ENCODE results near the gene OR7G3. TPM values are rescaled to one million over a fixed set of nuclear protein-coding genes. Genes with fewer than 3 reads are reported as not detected.
A peak's percentile ranks its signal among the peaks of the same experiment; 100 is the strongest.

Gene OR7G3
- total RNA-seq (not detected), polyA plus RNA-seq (not detected), total RNA-seq (not detected)

DNA sequence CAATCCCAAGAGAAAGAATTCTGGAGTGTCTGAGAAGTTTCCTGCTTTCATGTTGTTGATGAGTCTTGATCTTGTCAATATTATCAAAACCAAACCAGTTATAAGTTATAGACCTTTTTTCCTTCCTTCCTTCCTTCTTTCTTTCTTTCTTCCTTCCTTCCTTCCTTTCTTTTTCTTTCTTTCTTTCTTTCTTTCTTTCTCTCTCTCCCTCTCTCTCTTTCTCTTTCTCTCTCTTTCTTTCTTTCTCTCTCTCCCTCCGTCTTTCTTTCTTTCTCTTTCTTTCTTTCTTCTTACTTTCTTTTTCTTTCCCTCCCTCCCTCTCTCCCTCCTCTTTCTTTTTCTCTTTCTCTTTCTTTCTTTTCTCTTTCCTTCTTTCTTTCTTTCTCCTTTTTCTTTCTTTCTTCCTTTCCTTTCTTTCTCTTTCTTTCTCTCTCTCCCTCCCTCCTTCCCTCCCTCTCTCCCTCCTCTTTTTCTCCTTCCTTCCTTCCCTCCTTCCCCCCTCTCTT, at the start of gene OR7G3:
Gene OR7G3, minus strand, starts transcription at position 51 of the 506 bp plus-strand sequence. Its CDS starts 0 bp downstream, at position 51.
- Histone ChIP-seq H3K4me1 (ENCODE audit: control insufficient read depth in 2 of 2, insufficient read depth in 2 of 2, low read length in 2 of 2) (no peaks in the 10 kb centered on the region), H3K36me3 (ENCODE audit: control insufficient read depth in 2 of 3, insufficient read depth in 3 of 3, low read length in 3 of 3) (no peaks in the 10 kb centered on the region), H3K27ac (ENCODE audit: low read depth, low read length) (no peak within 1 kb of the TSS), H3K27me3 (ENCODE audit: control insufficient read depth in 2 of 2, insufficient read depth in 2 of 2, low read length in 2 of 2) (no peaks in the 10 kb centered on the region), H3K4me3 (ENCODE audit: low read length) (no peak within 1 kb of the TSS), H3K9me3 (ENCODE audit: control insufficient read depth in 2 of 3, low read length in 3 of 3) (no peaks in the 10 kb centered on the region)
- ChIA-PET POLR2A (no interaction called here), CTCF (no interaction called here)
- H3K36me3 Mint-ChIP-seq, result peaks cover 0 to 6% (median 0%) of the 10 kb centered on the region in 5 donors
- no peak within 1 kb of the TSS for H3K27ac Mint-ChIP-seq
- ATAC-seq (no peak), DNase-seq (no peak)
- intact Hi-C loops (cut with micrococcal nuclease), result no loop called here
- H3K4me3 Mint-ChIP-seq, result no peak within 1 kb of the TSS
- H3K27me3 Mint-ChIP-seq, result peaks cover 0 to 43% (median 30%) of the 10 kb centered on the region in 5 donors
- H3K4me1 Mint-ChIP-seq, result peaks cover 0 to 9% (median 8%) of the 10 kb centered on the region in 7 donors
- H3K9me3 Mint-ChIP-seq, result peaks cover 0 to 4% (median 0%) of the 10 kb centered on the region in 11 donors

DNA sequence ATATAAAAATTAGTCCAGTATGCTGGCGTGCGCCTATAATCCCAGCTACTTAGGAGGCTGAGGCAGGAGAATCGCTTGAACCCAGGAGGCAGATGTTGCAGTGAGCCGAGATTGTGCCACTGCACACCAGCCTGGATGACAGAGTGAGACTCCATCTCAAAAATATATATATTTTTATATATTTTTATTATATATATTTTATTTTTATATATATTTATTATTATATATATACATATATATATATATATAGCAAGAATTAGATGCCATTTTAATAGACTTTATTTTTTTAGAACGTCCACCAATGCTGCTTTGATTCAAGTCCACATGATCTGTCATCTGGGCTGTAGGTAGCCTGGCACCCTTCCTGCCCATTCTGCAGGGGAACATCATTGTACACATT, 48.6 kb upstream of the OR7G3 start:
- no peak for DNase-seq
- intact Hi-C loops (cut with micrococcal nuclease), result no loop called here
- H3K4me1 Mint-ChIP-seq, result no peaks in the 10 kb centered on the region
- H3K27ac Mint-ChIP-seq, result no peak overlapping the region
- Histone ChIP-seq H3K4me3 (ENCODE audit: low read length) (no peak overlapping the region), H3K36me3 (ENCODE audit: control insufficient read depth in 2 of 3, insufficient read depth in 3 of 3, low read length in 3 of 3) (no peaks in the 10 kb centered on the region), H3K27ac (ENCODE audit: low read depth, low read length) (no peak overlapping the region), H3K4me1 (ENCODE audit: control insufficient read depth in 2 of 2, insufficient read depth in 2 of 2, low read length in 2 of 2) (no peaks in the 10 kb centered on the region), H3K9me3 (ENCODE audit: control insufficient read depth in 2 of 3, low read length in 3 of 3) (no peaks in the 10 kb centered on the region), H3K27me3 (ENCODE audit: control insufficient read depth in 2 of 2, insufficient read depth in 2 of 2, low read length in 2 of 2) (no peaks in the 10 kb centered on the region)
- CTCF ChIA-PET, result no interaction called here
- peaks cover 0 to 46% (median 10%) of the 10 kb centered on the region in 11 donors for H3K9me3 Mint-ChIP-seq
- no peak overlapping the region for H3K4me3 Mint-ChIP-seq
- ATAC-seq, result no peak
- H3K27me3 Mint-ChIP-seq, result peaks cover 0 to 11% (median 9%) of the 10 kb centered on the region in 5 donors
- H3K36me3 Mint-ChIP-seq, result peaks cover 0 to 32% (median 4%) of the 10 kb centered on the region in 5 donors
- POLR2A ChIA-PET, result no interaction called here

DNA sequence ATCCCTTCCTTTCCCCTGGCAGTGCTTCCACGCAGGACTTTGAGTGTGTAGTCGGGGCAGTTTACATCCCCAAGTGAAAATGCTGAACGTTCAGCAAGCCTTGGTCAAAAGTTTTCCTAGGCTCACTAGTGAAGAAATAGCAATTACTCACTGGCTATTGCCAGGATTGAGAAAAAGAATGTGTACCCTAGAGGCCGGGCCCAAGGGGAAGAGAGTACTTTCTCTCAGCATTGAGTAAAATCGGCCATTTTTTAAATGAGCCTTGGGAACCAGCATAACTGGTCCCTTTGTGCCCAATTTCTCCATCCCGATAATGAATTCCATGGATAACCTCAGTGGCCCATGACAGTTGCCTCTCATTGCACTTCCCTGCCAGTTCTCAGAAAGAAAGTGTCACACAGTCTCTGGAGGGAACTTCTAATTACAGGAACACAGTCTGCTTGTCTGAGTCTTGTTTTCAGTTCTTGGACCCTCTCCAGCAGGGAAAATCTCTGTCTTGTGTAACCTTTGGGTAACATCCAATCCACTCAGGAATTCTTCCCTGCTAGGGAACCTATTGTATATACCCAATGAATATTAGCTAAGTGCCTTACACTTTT, 44.7 kb upstream of the OR7G3 start:
- DNase-seq (no peak), ATAC-seq (no peak)
- H3K9me3 Mint-ChIP-seq, result peaks cover 0 to 71% (median 8%) of the 10 kb centered on the region in 11 donors
- Histone ChIP-seq H3K9me3 (ENCODE audit: control insufficient read depth in 2 of 3, low read length in 3 of 3) (no peaks in the 10 kb centered on the region), H3K27me3 (ENCODE audit: control insufficient read depth in 2 of 2, insufficient read depth in 2 of 2, low read length in 2 of 2) (no peaks in the 10 kb centered on the region), H3K4me3 (ENCODE audit: low read length) (no peak overlapping the region), H3K4me1 (ENCODE audit: control insufficient read depth in 2 of 2, insufficient read depth in 2 of 2, low read length in 2 of 2) (no peaks in the 10 kb centered on the region), H3K36me3 (ENCODE audit: control insufficient read depth in 2 of 3, insufficient read depth in 3 of 3, low read length in 3 of 3) (peaks cover 0 to 13% (median 0%) of the 10 kb centered on the region in 3 experiments), H3K27ac (ENCODE audit: low read depth, low read length) (no peak overlapping the region)
- no peaks in the 10 kb centered on the region for H3K27me3 Mint-ChIP-seq
- CTCF ChIA-PET, result no interaction called here
- intact Hi-C loops (cut with micrococcal nuclease), result no loop called here
- no peak overlapping the region for H3K27ac Mint-ChIP-seq
- peaks cover 0 to 2% (median 0%) of the 10 kb centered on the region in 7 donors for H3K4me1 Mint-ChIP-seq
- H3K4me3 Mint-ChIP-seq, result no peak overlapping the region
- H3K36me3 Mint-ChIP-seq, result peaks cover 4 to 29% (median 13%) of the 10 kb centered on the region in 5 donors
- POLR2A ChIA-PET, result no interaction called here

DNA sequence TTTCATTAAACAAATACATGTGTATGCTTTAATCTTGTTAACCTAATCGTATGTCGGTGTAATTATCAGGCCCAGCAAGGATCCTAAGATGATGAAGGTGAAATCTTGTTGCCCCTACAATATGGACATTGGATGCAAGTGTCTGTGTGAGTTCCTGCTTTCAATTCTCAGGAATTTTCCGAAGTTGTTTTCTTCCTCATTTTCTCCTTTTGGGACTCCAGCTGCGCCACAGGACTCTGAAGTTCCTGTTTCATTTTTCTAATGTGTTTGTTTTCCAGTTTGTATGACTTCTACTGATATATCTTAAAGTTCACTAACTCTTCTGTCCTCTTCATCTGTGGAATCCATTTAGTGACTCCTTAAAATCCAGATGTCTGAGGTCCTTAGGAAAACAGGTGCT, 40.1 kb upstream of the OR7G3 start:
- Histone ChIP-seq H3K27ac (ENCODE audit: low read depth, low read length) (no peak overlapping the region), H3K4me3 (ENCODE audit: low read length) (no peak overlapping the region), H3K27me3 (ENCODE audit: control insufficient read depth in 2 of 2, insufficient read depth in 2 of 2, low read length in 2 of 2) (no peaks in the 10 kb centered on the region), H3K4me1 (ENCODE audit: control insufficient read depth in 2 of 2, insufficient read depth in 2 of 2, low read length in 2 of 2) (no peaks in the 10 kb centered on the region), H3K9me3 (ENCODE audit: control insufficient read depth in 2 of 3, low read length in 3 of 3) (peaks cover 0 to 3% (median 0%) of the 10 kb centered on the region in 3 experiments), H3K36me3 (ENCODE audit: control insufficient read depth in 2 of 3, insufficient read depth in 3 of 3, low read length in 3 of 3) (peaks cover under 1 to 41% (median 4%) of the 10 kb centered on the region in 3 experiments)
- Mint-ChIP-seq H3K36me3 (peaks cover 21 to 61% (median 53%) of the 10 kb centered on the region in 5 donors), H3K27me3 (no peaks in the 10 kb centered on the region), H3K9me3 (peaks cover 0 to 90% (median 22%) of the 10 kb centered on the region in 11 donors), H3K4me1 (peaks cover 0 to 3% (median 0%) of the 10 kb centered on the region in 7 donors), H3K4me3 (no peak overlapping the region), H3K27ac (no peak overlapping the region)
- ATAC-seq (no peak), DNase-seq (no peak)
- CTCF ChIA-PET, result no interaction called here
- intact Hi-C loops (cut with micrococcal nuclease), result no loop called here
- POLR2A ChIA-PET, result no interaction called here

DNA sequence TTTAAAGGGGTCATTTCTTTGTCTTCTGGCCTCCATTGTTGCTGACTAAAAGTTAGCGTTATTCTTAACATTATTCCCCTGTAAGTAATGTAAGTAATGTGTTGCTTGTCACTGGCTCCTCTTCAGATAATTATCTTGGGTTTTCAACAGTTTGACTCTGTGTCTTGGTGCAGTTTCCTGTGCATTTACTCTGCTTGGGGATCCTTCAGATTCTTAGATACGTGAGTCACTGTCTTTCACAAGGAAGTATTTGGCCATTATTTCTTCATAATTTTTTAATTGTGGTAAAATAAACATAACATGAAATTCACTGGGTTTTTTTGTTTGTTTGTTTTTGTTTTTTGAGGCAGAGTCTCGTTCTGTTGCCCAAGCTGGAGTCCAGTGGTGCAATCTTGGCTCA, 38.5 kb upstream of the OR7G3 start:
- no peak overlapping the region for H3K4me3 Mint-ChIP-seq
- H3K27me3 Mint-ChIP-seq, result no peaks in the 10 kb centered on the region
- intact Hi-C loops (cut with micrococcal nuclease), result no loop called here
- ATAC-seq (no peak), DNase-seq (no peak)
- H3K4me1 Mint-ChIP-seq, result peaks cover 0 to 3% (median 0%) of the 10 kb centered on the region in 7 donors
- Histone ChIP-seq H3K27me3 (ENCODE audit: control insufficient read depth in 2 of 2, insufficient read depth in 2 of 2, low read length in 2 of 2) (no peaks in the 10 kb centered on the region), H3K27ac (ENCODE audit: low read depth, low read length) (no peak overlapping the region), H3K4me1 (ENCODE audit: control insufficient read depth in 2 of 2, insufficient read depth in 2 of 2, low read length in 2 of 2) (no peaks in the 10 kb centered on the region), H3K36me3 (ENCODE audit: control insufficient read depth in 2 of 3, insufficient read depth in 3 of 3, low read length in 3 of 3) (peaks cover 16 to 56% (median 17%) of the 10 kb centered on the region in 3 experiments), H3K9me3 (ENCODE audit: control insufficient read depth in 2 of 3, low read length in 3 of 3) (peaks cover 0 to 18% (median 12%) of the 10 kb centered on the region in 3 experiments), H3K4me3 (ENCODE audit: low read length) (no peak overlapping the region)
- H3K9me3 Mint-ChIP-seq, result peaks cover 0 to 95% (median 37%) of the 10 kb centered on the region in 11 donors
- POLR2A ChIA-PET, result no interaction called here
- CTCF ChIA-PET, result no interaction called here
- H3K36me3 Mint-ChIP-seq, result peaks cover 37 to 77% (median 69%) of the 10 kb centered on the region in 5 donors
- no peak overlapping the region for H3K27ac Mint-ChIP-seq

DNA sequence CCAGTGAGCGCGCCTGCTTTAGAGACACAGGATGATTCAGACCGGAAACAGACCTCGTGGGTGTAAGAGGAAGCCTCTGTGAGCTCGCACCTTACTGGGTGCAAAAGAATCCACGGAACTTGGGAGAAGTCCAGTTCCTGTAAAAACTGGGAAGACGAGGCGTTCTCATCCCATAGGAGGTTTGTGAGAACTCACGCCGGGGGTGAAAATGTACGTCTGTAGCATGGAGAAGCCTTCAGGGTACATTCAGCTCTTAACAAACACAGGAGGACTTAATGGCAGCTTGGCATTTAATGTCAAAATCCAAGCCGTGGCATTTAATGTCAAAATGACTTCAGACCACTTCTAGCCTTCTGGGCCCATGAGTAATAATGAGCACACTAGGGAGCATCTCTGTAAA, 34.7 kb upstream of the OR7G3 start:
- ChIA-PET POLR2A (no interaction called here), CTCF (no interaction called here)
- Histone ChIP-seq H3K27me3 (ENCODE audit: control insufficient read depth in 2 of 2, insufficient read depth in 2 of 2, low read length in 2 of 2) (no peaks in the 10 kb centered on the region), H3K9me3 (ENCODE audit: control insufficient read depth in 2 of 3, low read length in 3 of 3) (peaks cover 0 to 34% (median 19%) of the 10 kb centered on the region in 3 experiments), H3K27ac (ENCODE audit: low read depth, low read length) (no peak overlapping the region), H3K4me1 (ENCODE audit: control insufficient read depth in 2 of 2, insufficient read depth in 2 of 2, low read length in 2 of 2) (no peaks in the 10 kb centered on the region), H3K36me3 (ENCODE audit: control insufficient read depth in 2 of 3, insufficient read depth in 3 of 3, low read length in 3 of 3) (peaks cover 36 to 80% (median 45%) of the 10 kb centered on the region in 3 experiments), H3K4me3 (ENCODE audit: low read length) (no peak overlapping the region)
- Mint-ChIP-seq H3K9me3 (peaks cover 0 to 95% (median 53%) of the 10 kb centered on the region in 11 donors), H3K27me3 (no peaks in the 10 kb centered on the region), H3K4me3 (no peak overlapping the region), H3K27ac (no peak overlapping the region), H3K36me3 (peaks cover 54 to 97% (median 91%) of the 10 kb centered on the region in 5 donors), H3K4me1 (peaks cover 0 to 3% (median 0%) of the 10 kb centered on the region in 7 donors)
- intact Hi-C loops (cut with micrococcal nuclease), result no loop called here
- no peak for ATAC-seq
- DNase-seq, result no peak

DNA sequence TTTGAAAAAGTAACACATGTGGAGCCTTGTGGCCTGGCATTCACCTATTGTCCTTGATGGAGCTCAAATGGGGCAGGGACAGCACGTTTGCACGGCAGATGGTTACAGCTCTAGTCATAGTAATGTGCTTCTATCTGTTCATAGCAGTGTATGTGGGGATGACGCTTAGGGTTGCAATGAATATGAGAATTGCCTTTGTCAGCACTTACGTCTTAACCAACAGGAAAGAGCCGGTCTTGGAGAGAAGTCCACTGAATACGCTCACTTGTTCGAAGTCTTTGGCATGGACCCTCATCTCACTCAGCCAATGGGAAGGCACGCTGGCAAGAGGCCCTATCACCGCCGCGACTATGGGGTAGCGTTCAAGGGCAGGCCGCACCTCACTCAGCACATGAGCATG, 33.1 kb upstream of the OR7G3 start:
- intact Hi-C loops (cut with micrococcal nuclease), result no loop called here
- H3K4me3 ChIP-seq (ENCODE audit: low read length), result no peak overlapping the region
- H3K36me3 ChIP-seq (ENCODE audit: control insufficient read depth in 2 of 3, insufficient read depth in 3 of 3, low read length in 3 of 3), result peaks cover 36 to 88% (median 52%) of the 10 kb centered on the region in 3 experiments
- Mint-ChIP-seq H3K4me3 (peak overlapping the region in 1 of 10 donors; percentile 76), H3K27me3 (no peaks in the 10 kb centered on the region), H3K36me3 (peaks cover 64 to 98% (median 95%) of the 10 kb centered on the region in 5 donors), H3K9me3 (peaks cover 0 to 96% (median 56%) of the 10 kb centered on the region in 11 donors), H3K4me1 (peaks cover 0 to 11% (median 6%) of the 10 kb centered on the region in 7 donors), H3K27ac (peak overlapping the region in 1 of 9 donors; percentile 68)
- DNase-seq, result no peak
- CTCF ChIA-PET, result no interaction called here
- ATAC-seq, result no peak
- no peaks in the 10 kb centered on the region for H3K4me1 ChIP-seq (ENCODE audit: control insufficient read depth in 2 of 2, insufficient read depth in 2 of 2, low read length in 2 of 2)
- H3K27me3 ChIP-seq (ENCODE audit: control insufficient read depth in 2 of 2, insufficient read depth in 2 of 2, low read length in 2 of 2), result no peaks in the 10 kb centered on the region
- POLR2A ChIA-PET, result no interaction called here
- peaks cover 0 to 41% (median 19%) of the 10 kb centered on the region in 3 experiments for H3K9me3 ChIP-seq (ENCODE audit: control insufficient read depth in 2 of 3, low read length in 3 of 3)
- no peak overlapping the region for H3K27ac ChIP-seq (ENCODE audit: low read depth, low read length)

All from naive thymus-derived CD4-positive, alpha-beta T cell (primary cell).